ENCODE data around the gene SGPL1. TPM values are rescaled to one million over a fixed set of nuclear protein-coding genes. Genes with fewer than 3 reads are reported as not detected.

SGPL1 gene
- total and polyA plus RNA-seq, 2 experiments from 2014 or later = 12.0 to 42.7 TPM

GRCh38 chr10:70902661-70903261, 87.0 kb downstream of the SGPL1 start:
- no peaks in the 10 kb centered on the region for H3K79me2 ChIP-seq (replicated peaks; ENCODE audit: insufficient read depth)
- H3F3A ChIP-seq (replicated peaks; ENCODE audit: low read depth) = no peaks in the 10 kb centered on the region
- no peaks in the 10 kb centered on the region for H3K27me3 ChIP-seq (ENCODE audit: insufficient read depth)
- Mint-ChIP-seq H3K9me3 (no peaks in the 10 kb centered on the region), H3K36me3 (ENCODE audit: low read depth) (no peaks in the 10 kb centered on the region), H3K4me1 (peaks cover 9% of the 10 kb centered on the region; the same call in 2 of the 3 replicates), H3K27me3 (ENCODE audit: insufficient read depth, low read depth, poor library complexity) (peaks cover 9% of the 10 kb centered on the region), H3K4me3 (no peak overlapping the region), H3K27ac (no peak overlapping the region)
- no peaks in the 10 kb centered on the region for H3K4me1 ChIP-seq (ENCODE audit: insufficient read depth)
- H2AFZ ChIP-seq = peak overlapping the region; percentile 67; the same call in 1 of the 2 replicates
- H3K4me3 ChIP-seq = no peak overlapping the region
- DNase-seq (ENCODE audit: low spot score) (no peak), ATAC-seq (peak; percentile 13; the same call in 1 of the 3 replicates)
- H3K27ac ChIP-seq (ENCODE audit: low read depth) = no peak overlapping the region
- H3K9me2 ChIP-seq (ENCODE audit: insufficient read depth) = no peaks in the 10 kb centered on the region
- TF ChIP-seq EZH2 (IDR thresholded peaks at IDR 0.05; ENCODE audit: low read depth, unreplicated experiment) (no peak), POLR2AphosphoS5 (IDR thresholded peaks at IDR 0.05; ENCODE audit: low read depth) (no peak), ZNF114 (CRISPR knock-in tag; IDR thresholded peaks at IDR 0.05) (no peak), CTCF (conservative IDR thresholded peaks at IDR 0.05; ENCODE audit: low read depth in 2 of 2) (peak in 1 of 2 experiments; percentile 5; a peak in 1 of 4 replicates)
- TF ChIP-seq, protein P1, sequence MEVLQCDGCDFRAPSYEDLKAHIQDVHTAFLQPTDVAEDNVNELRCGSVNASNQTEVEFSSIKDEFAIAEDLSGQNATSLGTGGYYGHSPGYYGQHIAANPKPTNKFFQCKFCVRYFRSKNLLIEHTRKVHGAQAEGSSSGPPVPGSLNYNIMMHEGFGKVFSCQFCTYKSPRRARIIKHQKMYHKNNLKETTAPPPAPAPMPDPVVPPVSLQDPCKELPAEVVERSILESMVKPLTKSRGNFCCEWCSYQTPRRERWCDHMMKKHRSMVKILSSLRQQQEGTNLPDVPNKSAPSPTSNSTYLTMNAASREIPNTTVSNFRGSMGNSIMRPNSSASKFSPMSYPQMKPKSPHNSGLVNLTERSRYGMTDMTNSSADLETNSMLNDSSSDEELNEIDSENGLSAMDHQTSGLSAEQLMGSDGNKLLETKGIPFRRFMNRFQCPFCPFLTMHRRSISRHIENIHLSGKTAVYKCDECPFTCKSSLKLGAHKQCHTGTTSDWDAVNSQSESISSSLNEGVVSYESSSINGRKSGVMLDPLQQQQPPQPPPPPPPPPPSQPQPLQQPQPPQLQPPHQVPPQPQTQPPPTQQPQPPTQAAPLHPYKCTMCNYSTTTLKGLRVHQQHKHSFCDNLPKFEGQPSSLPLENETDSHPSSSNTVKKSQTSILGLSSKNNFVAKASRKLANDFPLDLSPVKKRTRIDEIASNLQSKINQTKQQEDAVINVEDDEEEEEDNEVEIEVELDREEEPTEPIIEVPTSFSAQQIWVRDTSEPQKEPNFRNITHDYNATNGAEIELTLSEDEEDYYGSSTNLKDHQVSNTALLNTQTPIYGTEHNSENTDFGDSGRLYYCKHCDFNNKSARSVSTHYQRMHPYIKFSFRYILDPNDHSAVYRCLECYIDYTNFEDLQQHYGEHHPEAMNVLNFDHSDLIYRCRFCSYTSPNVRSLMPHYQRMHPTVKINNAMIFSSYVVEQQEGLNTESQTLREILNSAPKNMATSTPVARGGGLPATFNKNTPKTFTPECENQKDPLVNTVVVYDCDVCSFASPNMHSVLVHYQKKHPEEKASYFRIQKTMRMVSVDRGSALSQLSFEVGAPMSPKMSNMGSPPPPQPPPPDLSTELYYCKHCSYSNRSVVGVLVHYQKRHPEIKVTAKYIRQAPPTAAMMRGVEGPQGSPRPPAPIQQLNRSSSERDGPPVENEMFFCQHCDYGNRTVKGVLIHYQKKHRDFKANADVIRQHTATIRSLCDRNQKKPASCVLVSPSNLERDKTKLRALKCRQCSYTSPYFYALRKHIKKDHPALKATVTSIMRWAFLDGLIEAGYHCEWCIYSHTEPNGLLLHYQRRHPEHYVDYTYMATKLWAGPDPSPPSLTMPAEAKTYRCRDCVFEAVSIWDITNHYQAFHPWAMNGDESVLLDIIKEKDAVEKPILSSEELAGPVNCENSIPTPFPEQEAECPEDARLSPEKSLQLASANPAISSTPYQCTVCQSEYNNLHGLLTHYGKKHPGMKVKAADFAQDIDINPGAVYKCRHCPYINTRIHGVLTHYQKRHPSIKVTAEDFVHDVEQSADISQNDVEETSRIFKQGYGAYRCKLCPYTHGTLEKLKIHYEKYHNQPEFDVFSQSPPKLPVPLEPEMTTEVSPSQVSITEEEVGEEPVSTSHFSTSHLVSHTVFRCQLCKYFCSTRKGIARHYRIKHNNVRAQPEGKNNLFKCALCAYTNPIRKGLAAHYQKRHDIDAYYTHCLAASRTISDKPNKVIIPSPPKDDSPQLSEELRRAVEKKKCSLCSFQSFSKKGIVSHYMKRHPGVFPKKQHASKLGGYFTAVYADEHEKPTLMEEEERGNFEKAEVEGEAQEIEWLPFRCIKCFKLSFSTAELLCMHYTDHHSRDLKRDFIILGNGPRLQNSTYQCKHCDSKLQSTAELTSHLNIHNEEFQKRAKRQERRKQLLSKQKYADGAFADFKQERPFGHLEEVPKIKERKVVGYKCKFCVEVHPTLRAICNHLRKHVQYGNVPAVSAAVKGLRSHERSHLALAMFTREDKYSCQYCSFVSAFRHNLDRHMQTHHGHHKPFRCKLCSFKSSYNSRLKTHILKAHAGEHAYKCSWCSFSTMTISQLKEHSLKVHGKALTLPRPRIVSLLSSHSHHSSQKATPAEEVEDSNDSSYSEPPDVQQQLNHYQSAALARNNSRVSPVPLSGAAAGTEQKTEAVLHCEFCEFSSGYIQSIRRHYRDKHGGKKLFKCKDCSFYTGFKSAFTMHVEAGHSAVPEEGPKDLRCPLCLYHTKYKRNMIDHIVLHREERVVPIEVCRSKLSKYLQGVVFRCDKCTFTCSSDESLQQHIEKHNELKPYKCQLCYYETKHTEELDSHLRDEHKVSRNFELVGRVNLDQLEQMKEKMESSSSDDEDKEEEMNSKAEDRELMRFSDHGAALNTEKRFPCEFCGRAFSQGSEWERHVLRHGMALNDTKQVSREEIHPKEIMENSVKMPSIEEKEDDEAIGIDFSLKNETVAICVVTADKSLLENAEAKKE (CRISPR knock-in tag; IDR thresholded peaks at IDR 0.05) = no peak
- TF ChIP-seq, protein P2, sequence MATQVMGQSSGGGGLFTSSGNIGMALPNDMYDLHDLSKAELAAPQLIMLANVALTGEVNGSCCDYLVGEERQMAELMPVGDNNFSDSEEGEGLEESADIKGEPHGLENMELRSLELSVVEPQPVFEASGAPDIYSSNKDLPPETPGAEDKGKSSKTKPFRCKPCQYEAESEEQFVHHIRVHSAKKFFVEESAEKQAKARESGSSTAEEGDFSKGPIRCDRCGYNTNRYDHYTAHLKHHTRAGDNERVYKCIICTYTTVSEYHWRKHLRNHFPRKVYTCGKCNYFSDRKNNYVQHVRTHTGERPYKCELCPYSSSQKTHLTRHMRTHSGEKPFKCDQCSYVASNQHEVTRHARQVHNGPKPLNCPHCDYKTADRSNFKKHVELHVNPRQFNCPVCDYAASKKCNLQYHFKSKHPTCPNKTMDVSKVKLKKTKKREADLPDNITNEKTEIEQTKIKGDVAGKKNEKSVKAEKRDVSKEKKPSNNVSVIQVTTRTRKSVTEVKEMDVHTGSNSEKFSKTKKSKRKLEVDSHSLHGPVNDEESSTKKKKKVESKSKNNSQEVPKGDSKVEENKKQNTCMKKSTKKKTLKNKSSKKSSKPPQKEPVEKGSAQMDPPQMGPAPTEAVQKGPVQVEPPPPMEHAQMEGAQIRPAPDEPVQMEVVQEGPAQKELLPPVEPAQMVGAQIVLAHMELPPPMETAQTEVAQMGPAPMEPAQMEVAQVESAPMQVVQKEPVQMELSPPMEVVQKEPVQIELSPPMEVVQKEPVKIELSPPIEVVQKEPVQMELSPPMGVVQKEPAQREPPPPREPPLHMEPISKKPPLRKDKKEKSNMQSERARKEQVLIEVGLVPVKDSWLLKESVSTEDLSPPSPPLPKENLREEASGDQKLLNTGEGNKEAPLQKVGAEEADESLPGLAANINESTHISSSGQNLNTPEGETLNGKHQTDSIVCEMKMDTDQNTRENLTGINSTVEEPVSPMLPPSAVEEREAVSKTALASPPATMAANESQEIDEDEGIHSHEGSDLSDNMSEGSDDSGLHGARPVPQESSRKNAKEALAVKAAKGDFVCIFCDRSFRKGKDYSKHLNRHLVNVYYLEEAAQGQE (IDR thresholded peaks at IDR 0.05; ENCODE audit: unreplicated experiment) = no peak
- no peaks in the 10 kb centered on the region for H3K36me3 ChIP-seq (ENCODE audit: insufficient read depth)
- H3K4me2 ChIP-seq = no peak overlapping the region
- H4K20me1 ChIP-seq (replicated peaks; ENCODE audit: insufficient read depth) = no peaks in the 10 kb centered on the region

Measured in GM23338 (cell line).